ENCODE data around the gene RAB26. TPM values are rescaled to one million over a fixed set of nuclear protein-coding genes. Genes with fewer than 3 reads are reported as not detected.

RAB26 gene
- total RNA-seq: 4.4 TPM

GRCh38 chr16:2147981-2148671 is at the start of gene RAB26:
TSS of gene RAB26 (plus strand) at chr16:2148625. CDS start at chr16:2148784, 159 bp downstream.

GRCh38 chr16:2135770-2136490 is 12.5 kb upstream of the RAB26 start, which contains the start of gene PKD1:
TSS of gene PKD1 (minus strand) at chr16:2135898. CDS start at chr16:2135689, 209 bp downstream.

GRCh38 chr16:2155091-2155950 is 6.9 kb downstream of the RAB26 start, which contains the start of gene TRAF7:
TSS of gene TRAF7 (plus strand) at chr16:2155782. CDS start at chr16:2163921, 8,139 bp downstream.

GRCh38 chr16:2196162-2196980 is 47.9 kb downstream of the RAB26 start, which contains the start of gene CASKIN1:
TSS of gene CASKIN1 (minus strand) at chr16:2196605. CDS start at chr16:2196432, 173 bp downstream.

Small RNA genes within 50 kb of the gene (small RNA-seq; reads per million reads assigned to genes)
- not detected for gene MIR3180-5 (ENCODE audit: low replicate concordance)
- not detected for gene MIR4516 (ENCODE audit: low replicate concordance)
- not detected for gene RF00019 (ENCODE audit: low replicate concordance)
- not detected for gene SNORD60 (ENCODE audit: low replicate concordance)

Other genes starting within 250 kb of the RAB26 start
- not detected for gene HS3ST6, start 230.2 kb upstream of the RAB26 start, total RNA-seq
- 3.1 TPM for gene MSRB1, start 205.4 kb upstream of the RAB26 start, total RNA-seq
- gene RPL3L, start 193.9 kb upstream of the RAB26 start, total RNA-seq: not detected
- 73.6 TPM for gene NDUFB10, start 189.1 kb upstream of the RAB26 start, total RNA-seq
- 1,162 TPM for gene RPS2, start 183.8 kb upstream of the RAB26 start, total RNA-seq
- gene RNF151, start 181.8 kb upstream of the RAB26 start, total RNA-seq: not detected
- gene TBL3, start 176.6 kb upstream of the RAB26 start, total RNA-seq: 16.6 TPM
- 2.8 TPM for gene NOXO1, start 167.2 kb upstream of the RAB26 start, total RNA-seq
- 16.6 TPM for gene GFER, start 164.4 kb upstream of the RAB26 start, total RNA-seq
- 67.9 TPM for gene SYNGR3, start 158.7 kb upstream of the RAB26 start, total RNA-seq
- 9.4 TPM for gene ZNF598, start 138.8 kb upstream of the RAB26 start, total RNA-seq
- not detected for gene NPW, start 128.8 kb upstream of the RAB26 start, total RNA-seq
- 10.0 TPM for gene NHERF2, start 121.7 kb upstream of the RAB26 start, total RNA-seq
- 22.5 TPM for gene NTHL1, start 100.8 kb upstream of the RAB26 start, total RNA-seq
- 148 TPM for gene TSC2, start 100.6 kb upstream of the RAB26 start, total RNA-seq
- 272 TPM for gene PKD1, start 12.7 kb upstream of the RAB26 start, total RNA-seq
- gene TRAF7, start 7.2 kb downstream of the RAB26 start, total RNA-seq: 34.7 TPM
- 39.8 TPM for gene CASKIN1, start 48.0 kb downstream of the RAB26 start, total RNA-seq
- gene MLST8, start 56.8 kb downstream of the RAB26 start, total RNA-seq: 18.5 TPM
- gene BRICD5, start 62.2 kb downstream of the RAB26 start, total RNA-seq: 8.5 TPM
- gene PGP, start 66.2 kb downstream of the RAB26 start, total RNA-seq: 23.8 TPM
- 46.6 TPM for gene E4F1, start 75.0 kb downstream of the RAB26 start, total RNA-seq
- gene DNASE1L2, start 87.8 kb downstream of the RAB26 start, total RNA-seq: 7.5 TPM
- 16.3 TPM for gene ECI1, start 103.0 kb downstream of the RAB26 start, total RNA-seq
- gene RNPS1, start 119.5 kb downstream of the RAB26 start, total RNA-seq: 129 TPM
- gene ABCA3, start 192.1 kb downstream of the RAB26 start, total RNA-seq: 57.3 TPM

Measured in parietal lobe (tissue), 2 donors.